H1 (cell line): Measurements from ENCODE around the gene TMEM163. TPM values are rescaled to one million over a fixed set of nuclear protein-coding genes. Genes with fewer than 3 reads are reported as not detected.

Experiments
- CTCF ChIA-PET: fragments of 300-600 bp; sonication (Branson Sonifier 250); formaldehyde crosslinking; loops from one replicate; lab custom pipeline; 2021; ENCODE audit not compliant: partially characterized antibody; lab: Charles Lee
- POLR2A ChIA-PET: fragments of 300-600 bp; sonication (Branson Sonifier 250); formaldehyde crosslinking; loops from one replicate; lab custom pipeline; 2021; ENCODE audit warnings: inconsistent platforms; ENCODE audit not compliant: partially characterized antibody; lab: Charles Lee
- DNase-seq, 2 experiments: peaks; one replicate each; pipeline versions ENCODE4 v3.0.0 to v3.0.0-alpha.2; 2010 to 2022; ENCODE audit warnings: low spot score in 2 of 2, low read depth in 1 of 2, mixed read lengths in 1 of 2
- FAIRE-seq: peaks from 2 replicates; lab custom pipeline; 2011; peaks lifted over from hg19 to GRCh38; lab: Jason Lieb, UNC
- H2AFZ ChIP-seq: 2 replicates; pipeline ENCODE4 v1.8.1; 2012; ENCODE audit warnings: low read length, inconsistent platforms
- H2AK5ac ChIP-seq: 2 replicates; pipeline ENCODE4 v1.6.1; 2013; ENCODE audit warnings: low read depth, low read length
- H2BK120ac ChIP-seq: replicated peaks from 2 replicates; pipeline ENCODE3; 2013; ENCODE audit warnings: low read depth, low read length, inconsistent platforms
- H2BK12ac ChIP-seq: 2 replicates; pipeline ENCODE4 v1.6.1; 2013; ENCODE audit warnings: low read depth, low read length
- H2BK15ac ChIP-seq: 2 replicates; pipeline ENCODE4 v1.6.1; 2013; ENCODE audit warnings: low read length
- H2BK20ac ChIP-seq: 2 replicates; pipeline ENCODE4 v1.6.1; 2013; ENCODE audit warnings: low read length
- H2BK5ac ChIP-seq: 2 replicates; pipeline ENCODE4 v1.6.1; 2013; ENCODE audit warnings: low read depth, low read length
- H3K14ac ChIP-seq: 2 replicates; pipeline ENCODE4 v1.6.1; 2013; ENCODE audit warnings: inconsistent platforms; ENCODE audit not compliant: insufficient read length
- H3K18ac ChIP-seq: 2 replicates; pipeline ENCODE4 v1.6.1; 2013; ENCODE audit warnings: low read length; ENCODE audit errors: extremely low read depth
- H3K23ac ChIP-seq: 2 replicates; pipeline ENCODE4 v1.6.1; 2013; ENCODE audit warnings: inconsistent platforms; ENCODE audit not compliant: insufficient read length
- H3K23me2 ChIP-seq: 2 replicates; pipeline ENCODE4 v1.6.1; 2013; ENCODE audit warnings: low read depth, low read length
- H3K27ac ChIP-seq: 2 replicates; pipeline ENCODE4 v1.6.1; 2011; ENCODE audit warnings: low read depth, low read length, inconsistent platforms
- H3K27me3 ChIP-seq, 4 experiments: replicated peaks in 1 of 4; 1 replicate in 1 of 4; 2 replicates in 3 of 4; pipeline versions ENCODE4 v1.6.1 to v1.8.1; 2011 to 2013; ENCODE audit warnings: low read length in 3 of 4, mild to moderate bottlenecking in 3 of 4, inconsistent platforms in 2 of 4, mixed read lengths in 2 of 4, moderate library complexity in 1 of 4; ENCODE audit not compliant: control insufficient read depth in 3 of 4, insufficient read depth in 3 of 4; ENCODE audit errors: extremely low read depth in 1 of 4
- H3K36me3 ChIP-seq, 4 experiments: 2 replicates each; pipeline versions ENCODE4 v1.6.1 to v1.8.1; 2011 to 2013; ENCODE audit warnings: mild to moderate bottlenecking in 4 of 4, low read length in 3 of 4, moderate library complexity in 2 of 4, control low read depth in 1 of 4, inconsistent platforms in 1 of 4; ENCODE audit not compliant: insufficient read depth in 4 of 4, control insufficient read depth in 2 of 4
- H3K4ac ChIP-seq: replicated peaks from 2 replicates; pipeline ENCODE3; 2013; ENCODE audit warnings: low read length, low read depth, mixed read lengths, inconsistent platforms; ENCODE audit not compliant: insufficient read length
- H3K4me1 ChIP-seq, 4 experiments: replicated peaks in 1 of 4; 1 replicate in 1 of 4; 2 replicates in 3 of 4; pipeline versions ENCODE4 v1.6.1 to v1.8.1; 2011 to 2013; ENCODE audit warnings: low read length in 3 of 4, inconsistent platforms in 2 of 4, mixed read lengths in 1 of 4; ENCODE audit not compliant: insufficient read depth in 4 of 4, control insufficient read depth in 3 of 4
- H3K4me2 ChIP-seq, 2 experiments: 2 replicates each; pipeline versions ENCODE4 v1.6.1 to v1.8.1; 2011 to 2013; ENCODE audit warnings: low read depth in 2 of 2, low read length in 2 of 2, control low read depth in 1 of 2, inconsistent platforms in 1 of 2, mild to moderate bottlenecking in 1 of 2; ENCODE audit not compliant: insufficient read depth in 1 of 2
- H3K4me3 ChIP-seq, 4 experiments: fragments of 200-600, 300-600 bp in 1 of 4; sonication (generic), shearing (Covaris generic), sonication (Bioruptor Twin) in 1 of 4; 2 replicates each; pipeline versions ENCODE4 v1.5.1 to v1.8.1; 2011 to 2016; ENCODE audit warnings: low read length in 4 of 4, low read depth in 3 of 4, control low read depth in 2 of 4, inconsistent platforms in 2 of 4, mild to moderate bottlenecking in 2 of 4, mixed read lengths in 1 of 4, moderate library complexity in 1 of 4; ENCODE audit not compliant: insufficient read depth in 2 of 4; ENCODE audit errors: extremely low read depth in 1 of 4
- H3K56ac ChIP-seq: replicated peaks from 2 replicates; pipeline ENCODE3; 2013; ENCODE audit warnings: low read depth, mild to moderate bottlenecking, mixed read lengths, low read length, inconsistent platforms; ENCODE audit not compliant: insufficient read length
- H3K79me1 ChIP-seq: 2 replicates; pipeline ENCODE4 v1.6.1; 2013; ENCODE audit warnings: low read depth, low read length, control low read depth
- H3K79me2 ChIP-seq, 2 experiments: 2 replicates each; pipeline versions ENCODE4 v1.6.1 to v1.8.1; 2012 to 2013; ENCODE audit warnings: low read length in 2 of 2, mild to moderate bottlenecking in 2 of 2, inconsistent platforms in 1 of 2; ENCODE audit not compliant: insufficient read depth in 2 of 2, control insufficient read depth in 1 of 2
- H3K9ac ChIP-seq, 4 experiments: replicated peaks in 1 of 4; 1 replicate in 1 of 4; 2 replicates in 3 of 4; pipeline versions ENCODE4 v1.6.1 to v1.8.1; 2011 to 2013; ENCODE audit warnings: low read depth in 3 of 4, low read length in 3 of 4, control low read depth in 2 of 4, mild to moderate bottlenecking in 2 of 4, moderate library complexity in 2 of 4, inconsistent platforms in 1 of 4; ENCODE audit errors: extremely low read depth in 1 of 4
- H3K9me3 ChIP-seq, 2 experiments: 2 replicates each; pipeline versions ENCODE4 v1.6.1 to v1.8.1; 2012 to 2013; ENCODE audit warnings: mild to moderate bottlenecking in 2 of 2, moderate library complexity in 2 of 2, control low read depth in 1 of 2, inconsistent platforms in 1 of 2, low read depth in 1 of 2, low read length in 1 of 2, mixed read lengths in 1 of 2; ENCODE audit not compliant: insufficient read depth in 2 of 2
- H4K20me1 ChIP-seq, 2 experiments: replicated peaks in 1 of 2; 2 replicates each; pipeline versions ENCODE3 to v1.8.1; 2011 to 2013; ENCODE audit warnings: inconsistent platforms in 2 of 2, low read length in 2 of 2, mild to moderate bottlenecking in 1 of 2; ENCODE audit not compliant: insufficient read depth in 2 of 2, control insufficient read depth in 1 of 2
- H4K5ac ChIP-seq: 2 replicates; pipeline ENCODE4 v1.6.1; 2013; ENCODE audit warnings: low read length, low read depth, mixed read lengths, inconsistent platforms; ENCODE audit not compliant: insufficient read length
- H4K8ac ChIP-seq: 2 replicates; pipeline ENCODE4 v1.8.0; 2013; ENCODE audit warnings: mild to moderate bottlenecking, moderate library complexity, low read length, inconsistent platforms; ENCODE audit not compliant: insufficient read depth; ENCODE audit errors: extremely low read depth
- H4K91ac ChIP-seq: replicated peaks from 2 replicates; pipeline ENCODE3; 2013; ENCODE audit warnings: low read length, mixed read lengths, inconsistent platforms; ENCODE audit not compliant: insufficient read length
- SP2 ChIP-seq: IDR thresholded peaks from 2 replicates; pipeline ENCODE4 v1.6.1; 2012; ENCODE audit warnings: mild to moderate bottlenecking, low read length, inconsistent platforms
- WGBS, 2 experiments: shearing (Covaris generic) in 1 of 2; methylation state at CpG; one replicate each; pipeline versions ENCODE4 v1.1.6 to v1.1.7; 2013 to 2015; ENCODE audit warnings: low lambda C conversion rate in 2 of 2, mixed read lengths in 2 of 2, inconsistent platforms in 1 of 2, low coverage in 1 of 2, missing lambda C conversion rate in 1 of 2; ENCODE audit not compliant: insufficient replicate concordance in 2 of 2, insufficient coverage in 1 of 2, insufficient read length in 1 of 2; ENCODE audit errors: extremely low coverage in 1 of 2, missing lambda C conversion rate in 1 of 2; 5-methylcytosine and 5-hydroxymethylcytosine counted together
- polyA plus RNA-seq, 7 experiments: library from polyadenylated mRNA; depleted of rRNA in 3 of 7; stranded (reverse) in 5 of 7; unstranded in 2 of 7; fragments of >200 nt in 5 of 7; fragments of 200-250 nt in 2 of 7; gene quantifications; 1 replicate in 5 of 7; 2 replicates in 1 of 7; 4 replicates in 1 of 7; pipeline versions ENCODE4 v1.2.1 to v1.2.3, GENCODE V29; 2011 to 2013; ENCODE audit warnings: missing spikeins in 2 of 7, mixed read lengths in 2 of 7
- total RNA-seq: library from RNA; stranded (reverse); fragmentation: NEBNext Ultra II Directional; extraction: Animal tissue kit (Norgen Biotek cat#: 25700); gene quantifications from 2 replicates; pipeline ENCODE4 v1.2.1, GENCODE V29; 2021

TMEM163 gene
- total and polyA plus RNA-seq, 2 of the 8 experiments (the other 6 are each of a cell fraction or from before 2014, with no cell fraction given): 2.8 to 3.2 TPM

DNA sequence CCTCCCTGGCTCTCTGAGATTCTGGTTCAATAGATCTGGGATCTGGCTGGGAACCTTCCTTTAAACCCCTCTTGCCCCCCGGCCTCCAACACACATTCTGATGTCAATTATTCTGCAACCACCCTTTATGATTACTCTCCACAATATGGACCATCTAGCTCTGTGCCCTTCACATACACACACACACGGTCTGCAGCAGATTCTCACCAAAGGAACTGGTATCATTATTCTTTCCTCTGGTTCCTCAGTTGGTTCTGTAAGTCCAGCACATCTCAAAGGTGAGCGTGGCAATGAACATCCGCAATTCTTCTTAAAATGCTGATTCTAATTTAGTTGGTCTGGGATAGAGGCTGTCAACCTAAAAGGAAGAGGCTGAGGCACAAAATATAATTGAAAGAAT is 2.8 kb upstream of the TMEM163 start:
- Histone ChIP-seq H3K4me2 (no peak overlapping the region), H3K27me3 (peaks cover 19 to 42% (median 36%) of the 10 kb centered on the region in 4 experiments), H4K5ac (no peak overlapping the region), H4K91ac (no peak overlapping the region), H2AFZ (no peak overlapping the region), H2AK5ac (no peak overlapping the region), H2BK20ac (no peak overlapping the region), H2BK15ac (no peak overlapping the region), H3K14ac (no peak overlapping the region), H3K23me2 (peaks cover 14% of the 10 kb centered on the region), H3K79me2 (no peaks in the 10 kb centered on the region), H4K20me1 (peaks cover 0 to 2% of the 10 kb centered on the region in 2 experiments), H3K23ac (no peak overlapping the region), H3K4ac (no peak overlapping the region), H3K56ac (no peak overlapping the region), H2BK120ac (no peak overlapping the region), H3K79me1 (no peaks in the 10 kb centered on the region), H2BK12ac (no peak overlapping the region), H3K36me3 (0 out of 8 replicates have a peak, but pooled peaks cover 0 to 4% (median 0%) of the 10 kb centered on the region in 4 experiments), H3K27ac (no peak overlapping the region), H3K9ac (no peak overlapping the region), H2BK5ac (no peak overlapping the region), H3K4me1 (peaks cover 0 to 6% (median 3%) of the 10 kb centered on the region in 4 experiments; a peak in 5 of 7 replicates), H4K8ac (no peak overlapping the region), H3K9me3 (no peaks in the 10 kb centered on the region), H3K18ac (no peak overlapping the region), H3K4me3 (no peak overlapping the region)
- DNase-seq (no peak), FAIRE-seq (no peak)
- 95% methylated on average over 4 of the region's 4 CpGs; no CpG with 5 or more reads in 1 of the 2 experiments for WGBS, 2 experiments
- ChIA-PET POLR2A (interaction anchor here (0.6 kb wide), 1 partner anchor 14 kb away, joined by 3 read pairs; no protein-coding TSS in a partner anchor), CTCF (interaction anchor here (0.7 to 1.6 kb wide), 5 partner anchors 15 to 713 kb away, joined by 3 to 4 read pairs (median 3); no protein-coding TSS in a partner anchor)
- TF ChIP-seq SP2: no peak
